A549 (cell line): ENCODE data around the gene PPP2R2D. TPM values are rescaled to one million over a fixed set of nuclear protein-coding genes. Genes with fewer than 3 reads are reported as not detected.

ENCODE experiments used
- ATAC-seq, 2 experiments: fragments of 200-7000 bp in 1 of 2; fragments of >200 bp in 1 of 2; cut with Nextera tagmentation in 1 of 2; cut with Tn5 transposase in 1 of 2; 3 replicates each; pipeline versions ENCODE4 v1.8.0 to v1.9.1; 2018 to 2020; ENCODE audit warnings: mild to moderate bottlenecking in 1 of 2, moderate library complexity in 1 of 2
- CTCF ChIA-PET: fragments of 300-600 bp; sonication (Branson Sonifier 250); formaldehyde crosslinking; extraction: SDS; loops from one replicate; lab custom pipeline; 2021; ENCODE audit warnings: antibody characterized with exemption, inconsistent platforms; lab: Yijun Ruan, JAX
- POLR2A ChIA-PET: fragments of 350-600 bp; formaldehyde crosslinking; extraction: SDS; loops from one replicate; lab custom pipeline; 2021; ENCODE audit warnings: antibody characterized with exemption, inconsistent platforms; lab: Yijun Ruan, JAX
- DNase-seq, 2 experiments: peaks; one replicate each; pipeline versions ENCODE4 v3.0.0 to v3.0.0-alpha.2; 2011 to 2016; ENCODE audit warnings: low read depth in 1 of 2, low spot score in 1 of 2
- FAIRE-seq: peaks from 2 replicates; lab custom pipeline; 2011; peaks lifted over from hg19 to GRCh38; lab: Jason Lieb, UNC
- H3K27ac ChIP-seq, 2 experiments: fragments of >200 bp; sonication (Bioruptor Twin); formaldehyde crosslinking; 3 replicates each; pipeline ENCODE4 v1.5.1; 2016 to 2017
- H3K4me1 ChIP-seq: fragments of >200 bp; sonication (Bioruptor Twin); formaldehyde crosslinking; 3 replicates; pipeline ENCODE4 v1.6.1; 2016
- H3K4me2 ChIP-seq: fragments of >200 bp; sonication (Bioruptor Twin); formaldehyde crosslinking; 3 replicates; pipeline ENCODE4 v1.6.1; 2016
- H3K4me3 ChIP-seq: fragments of >200 bp; sonication (Bioruptor Twin); formaldehyde crosslinking; 3 replicates; pipeline ENCODE4 v1.5.1; 2016
- H3K9me3 ChIP-seq: fragments of >200 bp; sonication (Bioruptor Twin); formaldehyde crosslinking; 3 replicates; pipeline ENCODE4 v1.6.1; 2016
- CEBPB ChIP-seq, 2 experiments: fragments of >200 bp in 1 of 2; sonication (Bioruptor Twin) in 1 of 2; formaldehyde crosslinking in 1 of 2; IDR thresholded peaks; 2 replicates each; pipeline ENCODE4 v1.6.1; 2012 to 2016
- CHD4 ChIP-seq: fragments of 200-600 bp; sonication (generic); IDR thresholded peaks from 2 replicates; pipeline ENCODE4 v1.6.1; 2016; ENCODE audit warnings: antibody characterized with exemption, mild to moderate bottlenecking, borderline replicate concordance
- CTCF ChIP-seq: fragments of >200 bp; sonication (Bioruptor Twin); formaldehyde crosslinking; IDR thresholded peaks from 3 replicates; pipeline ENCODE4 v1.5.1; 2016
- EHF ChIP-seq: fragments of 250-450 bp; sonication (Bioruptor Pico); IDR thresholded peaks from 2 replicates; pipeline ENCODE4 v1.5.0; 2020; ENCODE audit warnings: mild to moderate bottlenecking
- ESRRA ChIP-seq: fragments of 150-350 bp; IDR thresholded peaks from 2 replicates; pipeline ENCODE4 v1.6.1; 2014; ENCODE audit warnings: mild to moderate bottlenecking, low read length, borderline replicate concordance
- FOSB ChIP-seq: fragments of 250-450 bp; sonication (Bioruptor Pico); IDR thresholded peaks from 2 replicates; pipeline ENCODE4 v1.5.0; 2020; ENCODE audit warnings: mild to moderate bottlenecking, moderate library complexity
- FOXS1 ChIP-seq: fragments of 250-450 bp; sonication (Bioruptor Pico); IDR thresholded peaks from 2 replicates; pipeline ENCODE4 v1.5.0; 2020; ENCODE audit warnings: mild to moderate bottlenecking, moderate library complexity
- HOXB13 ChIP-seq: fragments of 250-450 bp; sonication (Bioruptor Pico); IDR thresholded peaks from 2 replicates; pipeline ENCODE4 v1.5.0; 2020; ENCODE audit warnings: low read depth, mild to moderate bottlenecking, moderate library complexity
- HOXB5 ChIP-seq: fragments of 250-450 bp; sonication (Bioruptor Pico); IDR thresholded peaks from 2 replicates; pipeline ENCODE4 v1.5.0; 2020; ENCODE audit warnings: mild to moderate bottlenecking, moderate library complexity
- MAFK ChIP-seq: fragments of 450-650 bp; IDR thresholded peaks from 2 replicates; pipeline ENCODE4 v1.6.1; 2014; ENCODE audit not compliant: partially characterized antibody
- MAZ ChIP-seq: fragments of 150-350 bp; IDR thresholded peaks from 2 replicates; pipeline ENCODE4 v1.6.1; 2014; ENCODE audit warnings: antibody characterized with exemption, low read depth, low read length, borderline replicate concordance
- NFE2L2 ChIP-seq: fragments of 150-350 bp; conservative IDR thresholded peaks from 2 replicates; pipeline ENCODE4 v1.6.1; 2014; ENCODE audit warnings: low read length
- PBX3 ChIP-seq: IDR thresholded peaks from 2 replicates; pipeline ENCODE4 v1.6.1; 2012
- POLR2A ChIP-seq: IDR thresholded peaks from 2 replicates; pipeline ENCODE4 v1.6.1; 2012; ENCODE audit warnings: mild to moderate bottlenecking, low read length
- POLR2AphosphoS2 ChIP-seq: conservative IDR thresholded peaks from 2 replicates; pipeline ENCODE4 v1.6.1; 2012; ENCODE audit warnings: low read length, improper control_type of control experiment, inconsistent platforms
- RAD21 ChIP-seq, 2 experiments: fragments of >200 bp in 1 of 2; sonication (Bioruptor Twin) in 1 of 2; formaldehyde crosslinking in 1 of 2; IDR thresholded peaks in 1 of 2; conservative IDR thresholded peaks in 1 of 2; 2 replicates in 1 of 2; 3 replicates in 1 of 2; pipeline ENCODE4 v1.6.1; 2012 to 2018; ENCODE audit warnings: inconsistent platforms in 1 of 2
- RARB ChIP-seq: fragments of 250-450 bp; sonication (Bioruptor Pico); IDR thresholded peaks from 2 replicates; pipeline ENCODE4 v1.8.0; 2021; ENCODE audit warnings: mild to moderate bottlenecking, moderate library complexity
- RCOR1 ChIP-seq: fragments of 150-350 bp; IDR thresholded peaks from 2 replicates; pipeline ENCODE4 v1.6.1; 2014; ENCODE audit warnings: antibody characterized with exemption, low read length, low read depth
- REST ChIP-seq: fragments of 200-600 bp; sonication (generic); IDR thresholded peaks from 2 replicates; pipeline ENCODE4 v1.6.1; 2016; ENCODE audit warnings: antibody characterized with exemption, mild to moderate bottlenecking, moderate library complexity
- RNF2 ChIP-seq: fragments of 200-600 bp; sonication (generic); IDR thresholded peaks from 2 replicates; pipeline ENCODE4 v1.6.1; 2016; ENCODE audit warnings: low read depth, mild to moderate bottlenecking, antibody characterized with exemption, moderate library complexity, borderline replicate concordance
- TFCP2L1 ChIP-seq: fragments of 250-450 bp; sonication (Bioruptor Pico); IDR thresholded peaks from 2 replicates; pipeline ENCODE4 v1.5.0; 2021; ENCODE audit warnings: mild to moderate bottlenecking
- USF2 ChIP-seq: fragments of 450-650 bp; IDR thresholded peaks from 2 replicates; pipeline ENCODE4 v1.6.1; 2014; ENCODE audit warnings: antibody characterized with exemption
- ZFP36 ChIP-seq: fragments of 450-650 bp; IDR thresholded peaks from 2 replicates; pipeline ENCODE4 v1.6.1; 2014; ENCODE audit warnings: borderline replicate concordance; ENCODE audit not compliant: partially characterized antibody
- ZNF302 ChIP-seq: fragments of 250-450 bp; sonication (Bioruptor Pico); IDR thresholded peaks from 2 replicates; pipeline ENCODE4 v1.9.0; 2021; ENCODE audit warnings: inconsistent platforms, mild to moderate bottlenecking, moderate library complexity
- ZSCAN20 ChIP-seq: fragments of 250-450 bp; sonication (Bioruptor Pico); IDR thresholded peaks from 2 replicates; pipeline ENCODE4 v1.8.0; 2022; ENCODE audit warnings: mild to moderate bottlenecking, moderate library complexity
- WGBS: methylation state at CpG from one replicate; pipeline ENCODE4 v1.1.6; 2017; ENCODE audit errors: missing lambda C conversion rate; 5-methylcytosine and 5-hydroxymethylcytosine counted together
- polyA plus RNA-seq, 4 experiments: library from polyadenylated mRNA; depleted of rRNA in 3 of 4; stranded (reverse); fragments of >200 nt; fragmentation: RNase III in 1 of 4; extraction: RNeasy Plus Mini Kit Qiagen cat#74134 plus additional on column Dnase treatment in 1 of 4; gene quantifications; 2 replicates in 3 of 4; 3 replicates in 1 of 4; pipeline ENCODE4 v1.2.3, GENCODE V29; 2011 to 2017

The PPP2R2D gene
- polyA plus RNA-seq, 2 of the 4 experiments (the other 2 are of a cell fraction), result 23.9 to 36.0 TPM

DNA sequence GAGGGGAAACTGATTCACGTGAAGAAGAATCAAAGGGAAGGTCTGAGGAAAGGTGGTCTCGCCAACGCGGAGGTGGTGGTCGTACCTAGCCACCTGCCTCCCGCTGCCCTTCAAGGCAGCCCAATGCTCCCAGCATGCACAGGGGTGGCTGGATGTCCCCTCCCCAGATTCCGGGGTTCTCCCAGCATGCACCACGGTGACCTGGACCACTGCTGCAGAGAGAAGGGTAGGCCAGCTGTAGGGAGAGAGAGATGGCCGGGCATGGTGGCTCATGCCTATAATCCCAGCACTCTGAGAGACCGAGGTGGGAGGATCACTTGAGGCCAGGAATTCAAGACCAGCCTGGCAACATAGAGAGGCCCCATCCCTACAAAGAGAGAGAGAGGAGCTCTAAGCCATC is 32.4 kb upstream of the PPP2R2D start:
- CTCF ChIA-PET, result no interaction called here
- FAIRE-seq (no peak), ATAC-seq (no peak), DNase-seq (no peak)
- Histone ChIP-seq H3K9me3 (no peaks in the 10 kb centered on the region; the same call in 2 of the 3 replicates), H3K27ac (no peak overlapping the region), H3K4me1 (peaks cover 11% of the 10 kb centered on the region; the same call in 2 of the 3 replicates), H3K4me2 (no peak overlapping the region), H3K4me3 (no peak overlapping the region)
- WGBS, result 39% methylated on average over 10 of the region's 10 CpGs
- POLR2A ChIA-PET, result no interaction called here
- no peak for TF ChIP-seq HOXB13 (CRISPR knock-in tag)
- TF ChIP-seq FOSB (CRISPR knock-in tag), result no peak
- no peak for TF ChIP-seq CHD4
- no peak for TF ChIP-seq RCOR1
- TF ChIP-seq REST, result no peak
- TF ChIP-seq RNF2, result no peak
- TF ChIP-seq ZNF302, result no peak
- TF ChIP-seq RAD21 (conservative IDR thresholded peaks at IDR 0.05 in 1 of 2, IDR thresholded peaks at IDR 0.05 in 1 of 2), result no peak
- TF ChIP-seq POLR2AphosphoS2, result no peak
- TF ChIP-seq USF2, result no peak
- no peak for TF ChIP-seq MAFK
- no peak for TF ChIP-seq POLR2A

DNA sequence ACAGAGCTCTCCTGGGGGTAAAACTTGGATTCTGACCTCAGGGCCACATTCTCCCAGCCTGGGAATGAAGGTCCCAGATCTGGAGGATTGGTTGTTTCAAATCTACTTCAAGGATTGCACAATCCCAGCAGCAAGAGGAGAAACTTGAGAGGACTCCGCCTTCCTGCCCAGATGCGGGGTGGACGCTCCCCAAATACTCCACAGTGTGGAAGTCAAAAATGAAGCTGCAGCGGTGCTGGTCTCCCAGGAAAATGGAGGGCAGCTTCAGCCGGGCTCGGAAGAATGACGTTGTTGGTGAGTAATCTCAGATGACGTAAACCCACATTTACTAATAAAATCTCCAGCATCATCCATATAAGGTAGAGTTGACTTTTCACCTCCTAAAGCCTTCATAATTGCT is 31.5 kb upstream of the PPP2R2D start:
- no peaks in the 10 kb centered on the region; the same call in 2 of the 3 replicates for H3K9me3 ChIP-seq
- TF ChIP-seq CEBPB (IDR thresholded peaks at IDR 0.05), result peak; percentile 25 to 39; a peak in 3 of 4 replicates
- no peak for TF ChIP-seq ESRRA
- TF ChIP-seq ZFP36, result no peak
- TF ChIP-seq PBX3, result no peak
- no peak for TF ChIP-seq EHF (CRISPR knock-in tag)
- TF ChIP-seq FOXS1, result no peak
- no peak for TF ChIP-seq POLR2AphosphoS2
- no peak overlapping the region for H3K4me3 ChIP-seq
- FAIRE-seq (no peak), ATAC-seq (no peak), DNase-seq (no peak)
- H3K27ac ChIP-seq, result no peak overlapping the region
- ChIA-PET CTCF (interaction anchor here (1.1 kb wide), 1 partner anchor 8 kb away, joined by 3 read pairs; no protein-coding TSS in a partner anchor), POLR2A (no interaction called here)
- H3K4me2 ChIP-seq, result no peak overlapping the region
- H3K4me1 ChIP-seq, result peaks cover 11% of the 10 kb centered on the region; the same call in 2 of the 3 replicates
- WGBS, result 66% methylated on average over 8 of the region's 8 CpGs

DNA sequence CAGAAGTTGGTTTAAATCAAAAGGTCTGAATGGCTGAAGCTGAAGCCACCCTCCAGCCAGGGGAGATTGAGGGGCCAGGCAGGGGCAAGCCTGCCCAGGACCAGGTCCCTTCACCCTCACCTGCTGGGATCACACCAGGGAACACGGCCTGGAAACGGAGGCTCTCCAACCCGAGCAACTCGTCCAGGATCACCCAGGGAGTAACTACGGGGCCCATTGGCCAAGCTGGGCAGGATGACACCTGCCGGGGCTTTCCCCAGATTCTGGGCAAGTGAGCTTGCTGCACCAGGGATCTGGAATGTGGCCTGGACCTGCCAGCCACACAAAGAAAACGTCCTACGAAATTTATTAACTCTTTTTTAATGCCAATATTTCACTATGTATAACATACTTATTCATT is 30.4 kb upstream of the PPP2R2D start:
- ATAC-seq (no peak), FAIRE-seq (no peak), DNase-seq (no peak)
- Histone ChIP-seq H3K4me2 (no peak overlapping the region), H3K27ac (no peak overlapping the region), H3K9me3 (no peaks in the 10 kb centered on the region; the same call in 2 of the 3 replicates), H3K4me3 (no peak overlapping the region), H3K4me1 (peaks cover 14% of the 10 kb centered on the region; the same call in 2 of the 3 replicates)
- CTCF ChIA-PET, result interaction anchor here (1.0 to 2.0 kb wide), 3 partner anchors 15 to 1681 kb away, joined by 4 to 5 read pairs (median 4); no protein-coding TSS in a partner anchor
- WGBS, result 68% methylated on average over 8 of the region's 8 CpGs
- POLR2A ChIA-PET, result no interaction called here
- TF ChIP-seq FOXS1, result no peak
- no peak for TF ChIP-seq CTCF
- TF ChIP-seq ZSCAN20, result no peak
- TF ChIP-seq FOSB (CRISPR knock-in tag), result no peak
- TF ChIP-seq POLR2A, result no peak
- TF ChIP-seq TFCP2L1 (CRISPR knock-in tag), result no peak
- TF ChIP-seq MAZ, result no peak
- no peak for TF ChIP-seq RARB (CRISPR knock-in tag)
- no peak for TF ChIP-seq USF2
- TF ChIP-seq NFE2L2, result no peak
- TF ChIP-seq HOXB5 (CRISPR knock-in tag), result no peak
